Embryonic facial prominence (tissue), 1 donor: Measurements from ENCODE around the gene LRP1-AS.

Experiments used
- DNase-seq: peaks from one replicate; pipeline ENCODE4 v3.0.0-alpha.2; 2016; ENCODE audit errors: extremely low spot score

Gene LRP1-AS

GRCh38 chr12:57146961-57147944 lies at the start of gene LRP1-AS:
Gene LRP1-AS, minus strand, starts transcription at chr12:57147619.
- no peak for DNase-seq

DNA sequence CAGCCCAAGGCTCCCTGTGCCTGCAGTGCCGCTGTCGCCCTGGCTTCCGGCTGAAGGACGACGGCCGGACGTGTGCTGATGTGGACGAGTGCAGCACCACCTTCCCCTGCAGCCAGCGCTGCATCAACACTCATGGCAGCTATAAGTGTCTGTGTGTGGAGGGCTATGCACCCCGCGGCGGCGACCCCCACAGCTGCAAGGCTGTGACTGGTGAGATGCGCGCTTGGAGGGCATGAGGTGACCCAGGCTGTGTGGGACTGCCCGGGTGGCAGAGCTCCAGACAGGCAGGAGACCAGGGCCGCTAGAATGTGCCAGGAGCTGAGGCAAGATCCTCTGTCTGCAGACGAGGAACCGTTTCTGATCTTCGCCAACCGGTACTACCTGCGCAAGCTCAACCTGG lies 49.5 kb upstream of the LRP1-AS start:
- DNase-seq = no peak

- DNase-seq = no peak
Measured at GRCh38 chr12:57196439-57196838, 49.0 kb upstream of the LRP1-AS start.

DNA sequence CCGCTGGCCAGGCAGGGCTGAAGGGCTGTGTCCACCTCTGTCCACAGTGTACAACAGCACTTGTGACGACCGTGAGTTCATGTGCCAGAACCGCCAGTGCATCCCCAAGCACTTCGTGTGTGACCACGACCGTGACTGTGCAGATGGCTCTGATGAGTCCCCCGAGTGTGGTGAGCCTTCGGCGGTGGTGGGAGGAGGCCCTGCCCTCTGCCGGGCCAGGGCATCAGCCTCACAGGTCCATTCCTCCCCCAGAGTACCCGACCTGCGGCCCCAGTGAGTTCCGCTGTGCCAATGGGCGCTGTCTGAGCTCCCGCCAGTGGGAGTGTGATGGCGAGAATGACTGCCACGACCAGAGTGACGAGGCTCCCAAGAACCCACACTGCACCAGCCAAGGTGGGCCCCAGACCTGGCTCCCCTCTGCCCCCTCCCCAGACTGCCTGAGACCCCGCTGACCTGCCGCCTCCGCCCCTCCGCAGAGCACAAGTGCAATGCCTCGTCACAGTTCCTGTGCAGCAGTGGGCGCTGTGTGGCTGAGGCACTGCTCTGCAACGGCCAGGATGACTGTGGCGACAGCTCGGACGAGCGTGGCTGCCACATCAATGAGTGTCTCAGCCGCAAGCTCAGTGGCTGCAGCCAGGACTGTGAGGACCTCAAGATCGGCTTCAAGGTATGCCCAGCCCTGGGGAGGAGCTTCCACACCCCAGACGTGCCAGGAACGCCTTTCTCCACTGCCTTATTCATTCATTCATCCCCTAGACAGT lies 48.4 kb upstream of the LRP1-AS start:
- no peak for DNase-seq

DNA sequence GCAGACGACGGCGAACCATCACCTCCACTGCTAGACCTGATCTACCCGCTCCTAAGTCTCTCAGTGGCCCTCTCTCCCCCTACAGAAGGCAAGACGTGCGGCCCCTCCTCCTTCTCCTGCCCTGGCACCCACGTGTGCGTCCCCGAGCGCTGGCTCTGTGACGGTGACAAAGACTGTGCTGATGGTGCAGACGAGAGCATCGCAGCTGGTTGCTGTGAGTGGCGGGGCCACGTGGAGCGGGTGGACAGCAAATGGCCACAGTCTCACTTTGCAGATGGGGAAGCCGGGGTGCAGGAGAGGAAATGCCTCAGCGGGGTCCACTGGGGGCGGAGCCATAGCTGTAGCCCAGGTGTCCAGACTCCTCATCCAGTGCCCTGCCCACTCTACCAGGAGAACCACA lies 47.8 kb upstream of the LRP1-AS start:
- DNase-seq = no peak

GRCh38 chr12:57194253-57194652 lies 46.8 kb upstream of the LRP1-AS start:
- no peak for DNase-seq

DNA sequence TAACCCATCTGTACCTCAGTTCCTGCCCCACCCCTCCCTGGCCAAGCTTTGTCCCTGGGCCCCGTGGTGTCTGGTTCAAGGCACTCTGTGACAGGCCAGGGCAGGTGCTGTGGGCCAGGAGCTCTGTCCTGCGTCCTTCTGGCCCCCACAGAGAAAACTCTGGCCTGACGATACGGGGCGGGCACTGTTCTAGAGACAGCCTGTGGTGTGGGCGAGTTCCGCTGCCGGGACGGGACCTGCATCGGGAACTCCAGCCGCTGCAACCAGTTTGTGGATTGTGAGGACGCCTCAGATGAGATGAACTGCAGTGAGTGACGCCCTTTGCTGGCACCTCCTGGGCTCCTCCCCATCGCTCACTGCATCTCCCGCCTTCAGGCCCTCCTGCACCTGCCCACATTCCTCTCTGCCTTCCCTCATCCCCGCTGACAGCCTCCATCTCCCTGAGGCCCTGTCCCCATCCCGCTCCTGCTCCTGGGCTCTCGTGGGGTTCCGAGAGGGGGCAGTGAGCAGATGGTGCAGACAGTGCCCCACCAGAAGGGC lies 46.4 kb upstream of the LRP1-AS start:
- DNase-seq = no peak

- no peak for DNase-seq
Measured at GRCh38 chr12:57192920-57193319, 45.5 kb upstream of the LRP1-AS start.

GRCh38 chr12:57191410-57191809 lies 44.0 kb upstream of the LRP1-AS start:
- no peak for DNase-seq

DNA sequence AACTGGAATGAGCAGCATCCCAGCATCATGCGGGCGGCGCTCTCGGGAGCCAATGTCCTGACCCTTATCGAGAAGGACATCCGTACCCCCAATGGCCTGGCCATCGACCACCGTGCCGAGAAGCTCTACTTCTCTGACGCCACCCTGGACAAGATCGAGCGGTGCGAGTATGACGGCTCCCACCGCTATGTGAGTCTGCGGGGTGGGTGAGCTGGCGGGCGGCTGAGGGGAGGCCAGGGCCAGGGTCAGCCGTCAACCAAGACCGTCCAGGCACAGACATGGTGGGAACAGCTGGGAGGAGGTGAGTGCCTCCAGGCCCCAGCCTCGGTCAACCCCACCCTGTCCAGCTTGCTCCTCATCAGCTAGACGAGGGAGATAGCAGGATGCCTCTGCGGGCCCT lies 43.4 kb upstream of the LRP1-AS start:
- no peak for DNase-seq

- no peak for DNase-seq
Measured at GRCh38 chr12:57190037-57190436, 42.6 kb upstream of the LRP1-AS start.

GRCh38 chr12:57188090-57188425 lies 40.6 kb upstream of the LRP1-AS start:
- DNase-seq = no peak

GRCh38 chr12:57187222-57188089 lies 40.0 kb upstream of the LRP1-AS start:
- no peak for DNase-seq

DNA sequence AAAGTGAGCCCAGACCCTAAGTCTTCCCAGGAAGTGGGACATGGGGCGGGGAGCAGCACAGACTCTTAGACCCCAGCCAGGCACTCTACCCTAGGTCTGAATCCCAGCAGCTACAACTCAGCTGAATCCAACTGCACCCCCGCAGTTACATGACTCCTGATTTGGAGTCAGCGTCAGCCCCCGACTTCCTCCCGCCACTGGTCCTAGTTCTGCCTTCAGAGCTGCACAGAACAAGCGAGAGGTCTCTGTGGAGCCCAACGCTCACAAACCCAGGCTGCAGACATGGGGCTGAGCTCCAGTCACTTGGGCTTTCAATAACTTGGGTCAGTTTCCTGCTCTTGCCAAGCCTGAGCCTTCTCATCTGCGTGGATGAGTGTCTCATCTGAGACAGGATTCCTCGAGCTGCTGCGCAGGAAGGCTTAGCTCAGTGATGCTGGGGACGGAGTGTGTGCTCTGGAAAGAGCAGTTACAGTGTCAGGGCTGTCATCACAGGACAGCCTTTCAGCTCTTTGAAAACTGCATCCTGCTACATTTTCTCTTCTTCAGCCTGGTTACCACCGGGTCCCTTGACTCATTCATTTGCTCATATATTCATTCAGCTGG lies 38.6 kb upstream of the LRP1-AS start:
- no peak for DNase-seq

DNA sequence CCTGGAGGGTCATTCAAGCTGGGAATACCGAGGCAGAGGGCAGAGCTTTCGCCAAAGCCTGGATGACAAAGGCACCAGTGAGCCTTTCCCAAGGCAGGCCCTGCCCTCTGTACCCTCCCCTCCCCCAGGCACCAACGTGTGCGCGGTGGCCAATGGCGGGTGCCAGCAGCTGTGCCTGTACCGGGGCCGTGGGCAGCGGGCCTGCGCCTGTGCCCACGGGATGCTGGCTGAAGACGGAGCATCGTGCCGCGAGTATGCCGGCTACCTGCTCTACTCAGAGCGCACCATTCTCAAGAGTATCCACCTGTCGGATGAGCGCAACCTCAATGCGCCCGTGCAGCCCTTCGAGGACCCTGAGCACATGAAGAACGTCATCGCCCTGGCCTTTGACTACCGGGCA lies 38.0 kb upstream of the LRP1-AS start:
- no peak for DNase-seq

DNA sequence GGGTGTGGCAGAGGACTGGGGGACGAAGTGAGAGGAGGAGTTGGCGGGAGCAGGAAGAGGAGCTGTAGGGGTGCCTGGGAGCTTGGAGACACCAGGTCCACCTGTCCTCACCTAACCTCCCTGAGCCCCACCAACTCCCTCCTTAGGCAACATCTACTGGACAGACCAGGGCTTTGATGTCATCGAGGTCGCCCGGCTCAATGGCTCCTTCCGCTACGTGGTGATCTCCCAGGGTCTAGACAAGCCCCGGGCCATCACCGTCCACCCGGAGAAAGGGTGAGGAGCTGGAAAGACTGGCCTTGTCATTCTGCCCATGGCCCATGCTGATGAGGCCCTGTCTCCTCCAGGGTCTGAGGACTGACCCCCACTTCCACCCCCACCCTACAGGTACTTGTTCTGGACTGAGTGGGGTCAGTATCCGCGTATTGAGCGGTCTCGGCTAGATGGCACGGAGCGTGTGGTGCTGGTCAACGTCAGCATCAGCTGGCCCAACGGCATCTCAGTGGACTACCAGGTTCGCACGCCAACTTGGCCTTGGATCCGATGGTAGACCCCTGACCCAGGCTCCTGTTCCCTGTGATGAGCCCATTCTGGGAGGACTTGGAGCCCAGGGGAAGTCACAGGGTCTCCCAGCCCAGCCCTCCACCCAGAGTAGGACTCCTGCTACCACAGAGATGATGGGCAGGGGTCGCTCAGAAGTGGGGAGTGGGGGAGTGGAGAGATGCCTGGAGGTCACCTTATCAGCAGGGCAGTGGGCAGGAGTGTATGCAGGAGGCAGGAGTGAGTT lies 36.7 kb upstream of the LRP1-AS start:
- DNase-seq = no peak

DNA sequence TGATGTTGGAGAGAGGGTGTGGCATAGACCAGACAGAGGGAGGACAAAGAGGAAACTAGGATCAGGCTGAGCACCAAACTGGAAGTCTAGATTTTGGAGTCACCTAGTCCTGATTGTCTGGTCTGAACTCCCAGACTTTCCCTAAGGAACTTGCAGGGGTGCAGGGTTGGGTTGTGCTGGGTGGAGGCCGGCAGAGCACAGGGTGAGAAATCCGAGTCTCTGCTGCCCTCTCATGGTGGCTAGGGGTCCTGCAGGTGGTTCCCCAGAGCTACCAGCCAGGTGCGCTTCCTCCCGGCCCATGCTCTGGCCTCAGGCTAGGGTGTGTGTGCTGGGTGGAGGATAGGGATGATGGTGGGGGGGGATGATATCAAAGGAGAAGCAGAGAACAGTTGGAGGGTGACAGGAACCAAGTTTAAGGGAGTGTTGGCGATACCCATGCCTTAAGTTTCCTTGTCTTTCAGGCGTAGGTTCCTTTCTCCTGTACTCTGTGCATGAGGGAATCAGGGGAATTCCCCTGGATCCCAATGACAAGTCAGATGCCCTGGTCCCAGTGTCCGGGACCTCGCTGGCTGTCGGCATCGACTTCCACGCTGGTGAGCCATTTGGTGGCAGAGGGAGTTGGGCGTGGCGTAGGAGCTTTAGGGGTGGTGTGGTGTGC lies 35.6 kb upstream of the LRP1-AS start:
- peak; percentile 33 for DNase-seq

DNA sequence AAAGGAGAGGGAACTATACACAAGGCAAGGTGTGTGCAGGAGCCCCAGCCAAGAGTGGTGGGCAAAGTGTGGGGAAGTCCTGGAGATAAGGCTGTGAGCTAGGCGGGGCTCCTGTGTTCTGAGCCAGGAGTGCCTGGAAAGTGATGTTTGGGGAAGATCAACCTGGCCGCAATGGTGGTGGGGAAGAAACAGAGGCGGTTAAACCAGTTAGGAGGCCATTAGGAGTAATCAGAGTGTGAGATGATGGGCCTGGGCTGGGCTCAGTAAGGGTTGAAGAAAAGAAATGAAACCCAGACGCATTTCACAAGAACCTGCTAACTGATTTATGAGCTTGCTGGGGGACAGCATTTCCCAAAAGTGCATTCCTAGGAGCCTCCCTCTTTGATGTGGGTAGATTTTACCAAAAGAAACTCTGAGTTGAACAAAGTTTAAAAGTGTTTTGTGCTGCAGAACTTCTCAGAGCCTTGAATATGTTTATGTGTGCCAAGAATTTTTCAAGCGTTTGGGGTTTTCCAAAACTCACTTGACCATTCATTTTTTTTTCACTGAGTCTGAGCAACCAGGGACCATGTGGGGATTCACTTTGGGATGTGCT lies 34.2 kb upstream of the LRP1-AS start:
- no peak for DNase-seq

- DNase-seq = no peak
Measured at GRCh38 chr12:57181072-57181471, 33.7 kb upstream of the LRP1-AS start.
